MM.1S (cell line): ENCODE results near the gene DPP6.

ENCODE experiments used
- DNase-seq: peaks from one replicate; pipeline ENCODE4 v3.0.0-alpha.2; 2015
- H2AFZ ChIP-seq: fragments of 300-600 bp; sonication (generic); 2 replicates; pipeline ENCODE4 v1.6.0; 2016; ENCODE audit warnings: antibody characterized with exemption, low read length
- H3F3A ChIP-seq: fragments of 300-600 bp; sonication (generic); 2 replicates; pipeline ENCODE4 v1.6.1; 2016; ENCODE audit warnings: mild to moderate bottlenecking, antibody characterized with exemption, low read length, moderate library complexity, mixed read lengths; ENCODE audit not compliant: insufficient read depth
- H3K27ac ChIP-seq: fragments of 300-600 bp; sonication (generic); 2 replicates; pipeline ENCODE4 v1.5.1; 2016; ENCODE audit warnings: mild to moderate bottlenecking, low read length
- H3K27me3 ChIP-seq: fragments of 300-600 bp; sonication (generic); replicated peaks from 2 replicates; pipeline ENCODE4 v1.6.0; 2016; ENCODE audit warnings: low read length; ENCODE audit not compliant: insufficient read depth
- H3K36me3 ChIP-seq: fragments of 300-600 bp; sonication (generic); replicated peaks from 2 replicates; pipeline ENCODE4 v1.6.1; 2016; ENCODE audit warnings: mild to moderate bottlenecking, low read length, mixed read lengths; ENCODE audit not compliant: insufficient read depth
- H3K4me1 ChIP-seq: fragments of 300-600 bp; sonication (generic); 2 replicates; pipeline ENCODE4 v1.6.1; 2016; ENCODE audit warnings: low read length, mixed read lengths
- H3K4me2 ChIP-seq: fragments of 300-600 bp; sonication (generic); 2 replicates; pipeline ENCODE4 v1.6.0; 2016; ENCODE audit warnings: low read depth, low read length
- H3K4me3 ChIP-seq: fragments of 300-600 bp; sonication (generic); 2 replicates; pipeline ENCODE4 v1.5.1; 2016; ENCODE audit warnings: low read length, mixed read lengths
- H3K79me2 ChIP-seq: fragments of 300-600 bp; sonication (generic); 2 replicates; pipeline ENCODE4 v1.6.1; 2016; ENCODE audit warnings: mixed run types, low read length, mixed read lengths
- H3K9ac ChIP-seq: fragments of 300-600 bp; sonication (generic); 2 replicates; pipeline ENCODE4 v1.6.1; 2016; ENCODE audit warnings: low read length, mixed read lengths
- H3K9me2 ChIP-seq: fragments of 300-600 bp; sonication (generic); replicated peaks from 2 replicates; pipeline ENCODE4 v1.6.1; 2016; ENCODE audit warnings: mild to moderate bottlenecking, low read length, mixed read lengths; ENCODE audit not compliant: insufficient read depth
- H3K9me3 ChIP-seq: fragments of 300-600 bp; sonication (generic); replicated peaks from 2 replicates; pipeline ENCODE4 v1.6.1; 2016; ENCODE audit warnings: mild to moderate bottlenecking, low read length, mixed read lengths; ENCODE audit not compliant: insufficient read depth
- H4K20me1 ChIP-seq: fragments of 300-600 bp; sonication (generic); 2 replicates; pipeline ENCODE4 v1.6.1; 2016; ENCODE audit warnings: mild to moderate bottlenecking, low read length, moderate library complexity, mixed read lengths; ENCODE audit not compliant: insufficient read depth
- CTCF ChIP-seq: fragments of 300-600 bp; sonication (generic); IDR thresholded peaks from 2 replicates; pipeline ENCODE4 v1.5.1; 2016; ENCODE audit warnings: antibody characterized with exemption, low read length, mixed read lengths
- EZH2 ChIP-seq: fragments of 300-600 bp; sonication (generic); optimal IDR thresholded peaks from 2 replicates; pipeline ENCODE3; 2017; ENCODE audit warnings: low read depth, mild to moderate bottlenecking, antibody characterized with exemption, low read length, mixed read lengths
- EZH2phosphoT487 ChIP-seq: fragments of 300-600 bp; sonication (generic); IDR thresholded peaks from 2 replicates; pipeline ENCODE4 v1.6.1; 2018; ENCODE audit warnings: antibody characterized with exemption, low read length

Gene DPP6

GRCh38 chr7:154857240-154857639 lies 805.0 kb downstream of the DPP6 start:
- no peaks in the 10 kb centered on the region for H3K4me1 ChIP-seq
- no peak for DNase-seq
- no peaks in the 10 kb centered on the region for H3F3A ChIP-seq
- H3K27ac ChIP-seq = no peak overlapping the region
- no peaks in the 10 kb centered on the region for H3K9me3 ChIP-seq
- no peak overlapping the region for H2AFZ ChIP-seq
- H4K20me1 ChIP-seq = no peaks in the 10 kb centered on the region
- TF ChIP-seq EZH2phosphoT487 = no peak
- TF ChIP-seq CTCF = no peak
- no peak for TF ChIP-seq EZH2
- peaks cover 6% of the 10 kb centered on the region; the same call in 1 of the 2 replicates for H3K27me3 ChIP-seq
- no peak overlapping the region for H3K4me2 ChIP-seq
- H3K36me3 ChIP-seq = no peaks in the 10 kb centered on the region
- H3K79me2 ChIP-seq = no peaks in the 10 kb centered on the region
- H3K9me2 ChIP-seq = no peaks in the 10 kb centered on the region
- no peak overlapping the region for H3K4me3 ChIP-seq
- no peak overlapping the region for H3K9ac ChIP-seq

- Histone ChIP-seq H3K4me1 (no peaks in the 10 kb centered on the region), H3K9me2 (no peaks in the 10 kb centered on the region), H3K79me2 (no peaks in the 10 kb centered on the region), H3K4me3 (no peak overlapping the region), H3K9ac (no peak overlapping the region), H4K20me1 (no peaks in the 10 kb centered on the region), H3K36me3 (no peaks in the 10 kb centered on the region), H3K27ac (no peak overlapping the region), H3F3A (no peaks in the 10 kb centered on the region), H2AFZ (no peak overlapping the region), H3K9me3 (no peaks in the 10 kb centered on the region), H3K27me3 (peaks cover 6% of the 10 kb centered on the region; the same call in 1 of the 2 replicates), H3K4me2 (no peak overlapping the region)
- TF ChIP-seq CTCF = no peak
- TF ChIP-seq EZH2 = no peak
- TF ChIP-seq EZH2phosphoT487 = no peak
- no peak for DNase-seq
Measured at GRCh38 chr7:154857728-154858681, 805.8 kb downstream of the DPP6 start.

- no peak overlapping the region for H3K9ac ChIP-seq
- peaks cover 6% of the 10 kb centered on the region; the same call in 1 of the 2 replicates for H3K27me3 ChIP-seq
- H4K20me1 ChIP-seq = no peaks in the 10 kb centered on the region
- no peak for DNase-seq
- H3K4me1 ChIP-seq = no peaks in the 10 kb centered on the region
- H3K4me3 ChIP-seq = no peak overlapping the region
- no peaks in the 10 kb centered on the region for H3F3A ChIP-seq
- H3K4me2 ChIP-seq = no peak overlapping the region
- no peak for TF ChIP-seq EZH2phosphoT487
- TF ChIP-seq EZH2 = no peak
- no peak for TF ChIP-seq CTCF
- H3K79me2 ChIP-seq = no peaks in the 10 kb centered on the region
- H2AFZ ChIP-seq = no peak overlapping the region
- no peaks in the 10 kb centered on the region for H3K36me3 ChIP-seq
- no peak overlapping the region for H3K27ac ChIP-seq
- H3K9me3 ChIP-seq = no peaks in the 10 kb centered on the region
- H3K9me2 ChIP-seq = no peaks in the 10 kb centered on the region
Measured at GRCh38 chr7:154858836-154859537, 806.8 kb downstream of the DPP6 start.
